Measurements from ENCODE around the gene PALLD. TPM values are rescaled to one million over a fixed set of nuclear protein-coding genes. Genes with fewer than 3 reads are reported as not detected.

PALLD gene
- 54.9 to 81.3 TPM (median 72.5 TPM) in 5 replicates for total RNA-seq (2022; extraction: Qiagen RNA extraction)

GRCh38 chr4:168496834-168497233, at the start of gene PALLD:
Gene PALLD, plus strand, starts transcription at chr4:168497052.

Other genes starting within 250 kb of the PALLD start
- gene DDX60, start 178.3 kb upstream of the PALLD start, total RNA-seq (2022; extraction: Qiagen RNA extraction), result 1.6 to 2.8 TPM (median 2.1 TPM) in 5 replicates
- 8.2 to 10.1 TPM (median 9.1 TPM) in 5 replicates for gene DDX60L, start 16.6 kb upstream of the PALLD start, total RNA-seq (2022; extraction: Qiagen RNA extraction)

Measured in A549 treated with Mapracorat at 1 μM for 4 hours (cell line).